ENCODE measurements around the gene EFNA5. TPM values are rescaled to one million over a fixed set of nuclear protein-coding genes. Genes with fewer than 3 reads are reported as not detected.

Gene EFNA5
- polyA plus RNA-seq, 1 of the 3 experiments (the other 2 are of a cell fraction), result 0.81 TPM

- no peaks in the 10 kb centered on the region for H3K36me3 ChIP-seq (replicated peaks in 1 of 2; ENCODE audit: control insufficient read depth in 1 of 2, insufficient read depth in 2 of 2, low read length in 1 of 2)
- no peaks in the 10 kb centered on the region for H4K20me1 ChIP-seq (ENCODE audit: insufficient read depth)
- no peak overlapping the region for H3K4me2 ChIP-seq
- H2AFZ ChIP-seq (ENCODE audit: low read depth), result no peak overlapping the region
- DNase-seq, result no peak
- peaks cover 0 to 4% of the 10 kb centered on the region in 2 experiments; a peak in 2 of 4 replicates for H3K4me1 ChIP-seq (ENCODE audit: control insufficient read depth in 1 of 2, insufficient read depth in 2 of 2, low read depth in 1 of 2, low read length in 1 of 2)
- no peaks in the 10 kb centered on the region for H3K9me2 ChIP-seq
- no peaks in the 10 kb centered on the region for H3F3A ChIP-seq (replicated peaks; ENCODE audit: insufficient read depth)
- no peaks in the 10 kb centered on the region for H3K9me3 ChIP-seq
- no peaks in the 10 kb centered on the region for H3K79me2 ChIP-seq (ENCODE audit: insufficient read depth)
- TF ChIP-seq MXI1 (IDR thresholded peaks at IDR 0.05; ENCODE audit: low read depth, low read length) (no peak), CTCF (IDR thresholded peaks at IDR 0.05) (no peak), FOXJ3 (CRISPR knock-in tag; IDR thresholded peaks at IDR 0.05) (no peak), RAD21 (IDR thresholded peaks at IDR 0.05; ENCODE audit: low read length) (no peak)
- ChIA-PET CTCF (no interaction called here), POLR2A (no interaction called here)
- no peak overlapping the region for H3K4me3 ChIP-seq (ENCODE audit: low read depth in 2 of 2, low read length in 1 of 2)
- H3K27ac ChIP-seq (ENCODE audit: low read depth in 2 of 2, low read length in 1 of 2), result no peak overlapping the region; a peak in 1 of 4 replicates
- H3K27me3 ChIP-seq (ENCODE audit: insufficient read depth), result no peaks in the 10 kb centered on the region
- no peak overlapping the region for H3K9ac ChIP-seq
Measured at GRCh38 chr5:107646418-107646817, 24.3 kb downstream of the EFNA5 start.

- WGBS (ENCODE audit: low lambda C conversion rate), result 93% methylated on average over 3 of the region's 3 CpGs
- CTCF ChIA-PET, result no interaction called here
Measured at GRCh38 chr5:107640568-107640967, 30.2 kb downstream of the EFNA5 start.

More at GRCh38 chr5:107640568-107640967, 30.2 kb downstream of the EFNA5 start:
- Histone ChIP-seq H3K9ac (no peak overlapping the region), H3K27ac (ENCODE audit: low read depth in 2 of 2, low read length in 1 of 2) (no peak overlapping the region; a peak in 1 of 4 replicates), H3K27me3 (ENCODE audit: insufficient read depth) (no peaks in the 10 kb centered on the region), H4K20me1 (ENCODE audit: insufficient read depth) (no peaks in the 10 kb centered on the region), H3K4me2 (no peak overlapping the region), H2AFZ (ENCODE audit: low read depth) (no peak overlapping the region), H3K4me3 (ENCODE audit: low read depth in 2 of 2, low read length in 1 of 2) (no peak overlapping the region), H3K9me3 (no peaks in the 10 kb centered on the region), H3K79me2 (ENCODE audit: insufficient read depth) (no peaks in the 10 kb centered on the region), H3F3A (replicated peaks; ENCODE audit: insufficient read depth) (no peaks in the 10 kb centered on the region), H3K4me1 (ENCODE audit: control insufficient read depth in 1 of 2, insufficient read depth in 2 of 2, low read depth in 1 of 2, low read length in 1 of 2) (peaks cover 0 to 5% of the 10 kb centered on the region in 2 experiments; a peak in 3 of 4 replicates), H3K9me2 (no peaks in the 10 kb centered on the region), H3K36me3 (replicated peaks in 1 of 2; ENCODE audit: control insufficient read depth in 1 of 2, insufficient read depth in 2 of 2, low read length in 1 of 2) (no peaks in the 10 kb centered on the region)
- no peak for DNase-seq
- TF ChIP-seq EP300 (IDR thresholded peaks at IDR 0.05; ENCODE audit: borderline replicate concordance in 1 of 2, low read depth in 1 of 2, low read length in 1 of 2) (no peak), NRF1 (IDR thresholded peaks at IDR 0.05; ENCODE audit: low read depth, low read length) (no peak), GATA2 (CRISPR knock-in tag; IDR thresholded peaks at IDR 0.05) (no peak), YY1 (IDR thresholded peaks at IDR 0.05; ENCODE audit: low read depth) (no peak), SMC3 (IDR thresholded peaks at IDR 0.05; ENCODE audit: low read depth, low read length) (no peak), TAF1 (IDR thresholded peaks at IDR 0.05; ENCODE audit: borderline replicate concordance, low read depth, low read length) (no peak), ELF1 (IDR thresholded peaks at IDR 0.05) (no peak), ZBTB33 (IDR thresholded peaks at IDR 0.05; ENCODE audit: borderline replicate concordance, low read depth) (no peak), MAX (IDR thresholded peaks at IDR 0.05; ENCODE audit: low read depth) (no peak), EZH2phosphoT487 (IDR thresholded peaks at IDR 0.05; ENCODE audit: borderline replicate concordance, low read depth) (no peak)
- POLR2A ChIA-PET, result no interaction called here

Measured in SK-N-SH (cell line).